ENCODE measurements around the gene PFKM. TPM values are rescaled to one million over a fixed set of nuclear protein-coding genes. Genes with fewer than 3 reads are reported as not detected.

Gene PFKM
- total and polyA plus RNA-seq, 4 donors: 105 to 145 (median 130) TPM

DNA sequence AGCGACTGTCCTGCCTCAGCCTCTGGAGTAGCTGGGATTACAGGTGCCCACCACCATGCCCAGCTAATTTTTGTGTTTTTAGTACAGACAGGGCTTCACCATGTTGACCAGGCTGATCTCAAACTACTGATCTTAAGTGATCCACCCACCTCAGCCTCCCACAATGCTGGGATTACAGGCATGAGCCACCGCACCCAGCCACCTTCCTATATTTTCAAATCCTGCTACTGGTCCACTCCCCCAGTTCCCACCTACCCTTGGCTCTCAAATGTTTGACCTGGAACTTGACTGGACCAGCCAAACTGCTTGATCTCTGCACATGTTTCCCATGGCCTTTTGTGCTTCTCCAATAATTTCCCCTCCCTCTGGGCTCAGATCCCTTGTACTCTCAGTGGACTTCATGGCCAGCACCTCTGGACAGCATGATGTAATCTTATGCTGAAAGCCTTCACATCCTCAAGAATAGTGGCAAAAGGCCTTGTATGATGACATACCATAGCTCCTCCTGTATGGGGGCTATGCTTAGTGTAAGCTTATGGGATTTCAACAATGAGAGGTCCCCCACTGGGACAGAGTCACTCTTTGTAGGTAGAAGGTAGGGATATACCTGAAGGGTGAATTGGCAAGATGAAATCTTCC is 61.8 kb downstream of the PFKM start:
- Histone ChIP-seq H3K27me3 (ENCODE audit: control insufficient read depth, insufficient read depth, low read length) (no peaks in the 10 kb centered on the region), H3K9me3 (ENCODE audit: control insufficient read depth, insufficient read depth, low read length) (no peaks in the 10 kb centered on the region), H3K36me3 (ENCODE audit: control insufficient read depth, insufficient read depth, low read length) (no peaks in the 10 kb centered on the region), H3K27ac (ENCODE audit: low read depth, low read length) (no peak overlapping the region), H3K4me3 (ENCODE audit: low read depth, low read length) (no peak overlapping the region), H3K4me1 (ENCODE audit: control insufficient read depth, insufficient read depth, low read length) (peaks cover 27% of the 10 kb centered on the region)
- WGBS (ENCODE audit: insufficient coverage): 93% methylated on average over 2 of the region's 2 CpGs
- no peak for DNase-seq (ENCODE audit: low read depth in 4 of 6, low spot score in 6 of 6)

DNA sequence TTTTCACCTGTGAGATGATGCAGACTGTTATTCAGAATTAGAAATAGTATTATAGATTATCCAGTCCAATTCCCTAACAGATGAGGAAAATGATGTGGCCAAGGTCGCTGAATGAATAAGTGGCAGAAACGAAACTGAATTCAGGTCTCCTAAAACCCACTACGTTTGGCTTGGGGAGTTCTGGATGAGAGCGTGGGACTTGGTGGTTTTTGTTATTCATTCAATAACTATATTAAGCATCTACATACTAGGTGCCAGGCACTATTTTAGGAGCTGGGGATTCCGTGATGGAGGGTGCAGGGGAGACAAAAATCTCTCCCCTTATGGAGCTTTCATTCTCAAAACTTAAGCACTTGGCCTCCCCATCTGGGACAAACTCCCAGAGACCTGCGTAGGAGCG is 63.5 kb downstream of the PFKM start:
- no peaks in the 10 kb centered on the region for H3K27me3 ChIP-seq (ENCODE audit: control insufficient read depth, insufficient read depth, low read length)
- no peak for DNase-seq (ENCODE audit: low read depth in 4 of 6, low spot score in 6 of 6)
- peak overlapping the region; percentile 90 for H3K27ac ChIP-seq (ENCODE audit: low read depth, low read length)
- H3K36me3 ChIP-seq (ENCODE audit: control insufficient read depth, insufficient read depth, low read length): no peaks in the 10 kb centered on the region
- 0% methylated on average over 2 of the region's 7 CpGs for WGBS (ENCODE audit: insufficient coverage)
- peaks cover 33% of the 10 kb centered on the region for H3K4me1 ChIP-seq (ENCODE audit: control insufficient read depth, insufficient read depth, low read length)
- H3K4me3 ChIP-seq (ENCODE audit: low read depth, low read length): peak overlapping the region; percentile 79
- H3K9me3 ChIP-seq (ENCODE audit: control insufficient read depth, insufficient read depth, low read length): no peaks in the 10 kb centered on the region

DNA sequence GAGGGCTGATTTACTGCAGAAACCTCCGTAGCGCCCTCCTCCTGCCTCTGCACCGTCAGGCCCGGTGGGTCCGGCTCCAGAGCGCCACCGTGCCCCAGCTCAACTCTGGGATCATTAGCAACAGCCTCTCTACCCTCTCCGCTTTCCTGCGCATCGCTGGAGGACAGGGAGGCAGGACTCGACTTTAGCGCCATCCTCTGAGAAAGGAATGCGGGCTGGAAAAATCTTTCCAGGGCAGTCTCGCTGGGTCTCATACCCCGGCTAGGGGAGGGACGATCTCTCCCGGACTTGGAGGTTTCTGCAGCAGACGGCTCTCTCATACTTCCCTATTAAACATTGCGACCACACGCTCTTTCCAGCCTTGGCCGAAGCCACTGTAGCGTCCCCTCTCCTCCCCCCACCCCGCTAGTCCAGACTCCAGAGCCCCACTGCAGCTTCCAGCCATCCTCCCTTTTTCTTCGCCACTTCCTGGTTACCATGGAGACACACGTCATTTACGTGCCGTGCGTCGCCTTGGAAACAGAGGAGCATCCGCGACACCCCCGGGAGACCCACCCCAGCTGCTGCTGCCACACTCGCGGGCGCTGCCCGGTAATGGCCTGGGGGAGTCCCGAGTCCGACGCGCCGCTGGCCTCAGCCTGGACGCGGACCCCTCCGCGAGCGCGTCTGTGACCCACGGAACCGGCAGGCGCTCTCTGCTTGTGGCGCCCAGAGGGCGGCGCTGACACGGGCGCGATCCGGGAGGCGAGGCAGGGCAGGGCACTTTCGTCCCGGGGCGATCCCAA is 64.1 kb downstream of the PFKM start, which contains the start of gene CCDC184:
Gene CCDC184, plus strand, starts transcription at position 554 of the 785 bp plus-strand sequence. CDS start 479 bp downstream, outside the sequence.
- Histone ChIP-seq H3K36me3 (ENCODE audit: control insufficient read depth, insufficient read depth, low read length) (no peaks in the 10 kb centered on the region), H3K27me3 (ENCODE audit: control insufficient read depth, insufficient read depth, low read length) (no peaks in the 10 kb centered on the region), H3K9me3 (ENCODE audit: control insufficient read depth, insufficient read depth, low read length) (no peaks in the 10 kb centered on the region), H3K4me1 (ENCODE audit: control insufficient read depth, insufficient read depth, low read length) (peaks cover 36% of the 10 kb centered on the region), H3K4me3 (ENCODE audit: low read depth, low read length) (peak within 1 kb of the TSS; percentile 79), H3K27ac (ENCODE audit: low read depth, low read length) (peak within 1 kb of the TSS; percentile 90)
- DNase-seq (ENCODE audit: low read depth in 4 of 6, low spot score in 6 of 6): peak; percentile 89 to 99 (median 92)
- under 1% methylated on average over 61 of the region's 61 CpGs for WGBS (ENCODE audit: insufficient coverage)

DNA sequence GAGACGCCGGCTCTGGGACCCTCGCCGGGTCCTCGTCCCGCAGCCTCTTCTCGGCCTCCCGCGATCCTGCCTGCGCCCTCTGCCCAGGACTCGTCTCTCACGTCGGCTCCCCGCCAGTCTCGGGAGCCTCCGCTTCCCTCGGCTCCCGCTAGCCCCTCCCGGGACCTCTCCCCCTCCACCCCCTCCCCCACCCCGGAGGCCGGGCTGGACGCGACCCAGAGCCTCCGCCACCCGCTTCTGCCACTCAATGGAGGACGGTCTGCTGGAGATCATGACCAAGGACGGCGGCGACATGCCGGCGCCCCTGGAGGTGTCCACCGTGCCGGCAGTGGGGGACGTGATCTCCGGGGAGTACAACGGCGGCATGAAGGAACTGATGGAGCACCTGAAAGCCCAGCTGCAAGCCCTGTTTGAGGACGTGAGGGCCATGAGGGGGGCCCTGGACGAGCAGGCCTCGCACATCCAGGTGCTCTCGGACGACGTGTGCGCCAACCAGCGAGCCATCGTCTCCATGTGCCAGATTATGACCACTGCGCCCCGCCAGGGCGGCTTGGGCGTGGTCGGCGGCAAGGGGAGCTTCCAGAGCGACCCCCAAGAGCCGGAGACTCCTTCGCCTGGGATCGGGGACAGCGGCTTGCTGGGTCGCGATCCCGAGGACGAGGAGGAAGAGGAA is 64.8 kb downstream of the PFKM start:
- 0% methylated on average over 54 of the region's 61 CpGs for WGBS (ENCODE audit: insufficient coverage)
- Histone ChIP-seq H3K9me3 (ENCODE audit: control insufficient read depth, insufficient read depth, low read length) (no peaks in the 10 kb centered on the region), H3K4me1 (ENCODE audit: control insufficient read depth, insufficient read depth, low read length) (peaks cover 36% of the 10 kb centered on the region), H3K27me3 (ENCODE audit: control insufficient read depth, insufficient read depth, low read length) (no peaks in the 10 kb centered on the region), H3K27ac (ENCODE audit: low read depth, low read length) (peak overlapping the region; percentile 90), H3K36me3 (ENCODE audit: control insufficient read depth, insufficient read depth, low read length) (no peaks in the 10 kb centered on the region), H3K4me3 (ENCODE audit: low read depth, low read length) (peak overlapping the region; percentile 79)
- DNase-seq (ENCODE audit: low read depth in 4 of 6, low spot score in 6 of 6): peak in 1 of 6 donors; percentile 64

DNA sequence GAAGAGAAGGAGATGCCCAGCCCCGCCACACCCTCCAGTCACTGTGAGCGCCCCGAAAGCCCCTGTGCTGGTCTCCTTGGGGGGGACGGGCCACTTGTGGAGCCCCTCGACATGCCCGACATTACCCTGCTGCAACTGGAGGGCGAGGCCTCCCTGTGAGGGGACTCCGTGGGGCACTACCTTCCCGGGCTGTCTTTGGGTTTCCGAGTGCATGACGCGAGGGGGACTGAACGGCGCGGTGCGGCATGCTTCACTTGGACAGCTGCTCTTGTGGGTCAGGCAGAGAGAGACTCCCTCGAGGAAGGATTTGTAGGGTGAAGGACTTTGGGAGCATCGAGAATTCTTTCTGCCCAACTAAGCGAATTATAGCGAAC is 65.4 kb downstream of the PFKM start:
- WGBS (ENCODE audit: insufficient coverage): under 1% methylated on average over 17 of the region's 20 CpGs
- no peak for DNase-seq (ENCODE audit: low read depth in 4 of 6, low spot score in 6 of 6)
- Histone ChIP-seq H3K36me3 (ENCODE audit: control insufficient read depth, insufficient read depth, low read length) (no peaks in the 10 kb centered on the region), H3K4me1 (ENCODE audit: control insufficient read depth, insufficient read depth, low read length) (peaks cover 36% of the 10 kb centered on the region), H3K27me3 (ENCODE audit: control insufficient read depth, insufficient read depth, low read length) (no peaks in the 10 kb centered on the region), H3K4me3 (ENCODE audit: low read depth, low read length) (peak overlapping the region; percentile 79), H3K27ac (ENCODE audit: low read depth, low read length) (peak overlapping the region; percentile 90), H3K9me3 (ENCODE audit: control insufficient read depth, insufficient read depth, low read length) (no peaks in the 10 kb centered on the region)

DNA sequence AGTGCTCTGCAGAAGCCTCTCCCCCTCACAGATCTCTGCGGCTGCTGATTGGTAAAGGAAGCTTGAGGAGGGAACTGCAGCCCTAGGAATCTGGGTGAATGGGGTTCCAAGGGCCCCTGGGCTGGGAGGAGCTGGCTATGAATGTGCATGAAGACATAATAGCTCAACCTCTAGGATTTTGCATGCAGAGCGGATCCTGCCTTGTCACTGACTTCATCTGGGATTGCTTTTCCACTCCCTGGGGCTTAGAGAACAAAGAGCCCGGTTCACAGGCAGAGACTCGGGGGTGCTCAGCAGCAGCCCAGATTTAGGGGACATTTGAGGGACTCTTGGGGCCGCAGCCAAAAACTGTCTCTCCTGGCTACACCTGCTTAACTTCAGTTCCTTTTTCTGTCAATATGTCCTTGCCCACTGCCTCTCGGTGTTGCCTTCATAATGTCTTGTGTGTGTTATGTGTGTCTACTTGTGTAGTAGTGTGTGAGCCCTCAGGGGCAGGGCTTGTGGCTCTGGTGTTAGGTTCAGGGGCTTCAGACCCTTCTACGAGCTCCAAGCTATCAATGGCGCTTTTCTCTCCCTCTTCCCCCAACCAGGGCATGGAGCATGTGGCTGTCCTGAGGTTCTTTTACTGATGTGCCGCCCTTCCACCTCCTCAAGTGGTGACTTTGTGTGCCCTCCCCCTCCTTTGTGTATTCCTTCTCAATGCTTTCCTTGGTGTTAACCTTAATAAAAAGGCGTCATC is 66.2 kb downstream of the PFKM start:
- WGBS (ENCODE audit: insufficient coverage): 25% methylated on average over 7 of the region's 10 CpGs
- peak in 2 of 6 donors; percentile 83 to 95 for DNase-seq (ENCODE audit: low read depth in 4 of 6, low spot score in 6 of 6)
- no peaks in the 10 kb centered on the region for H3K9me3 ChIP-seq (ENCODE audit: control insufficient read depth, insufficient read depth, low read length)
- no peaks in the 10 kb centered on the region for H3K36me3 ChIP-seq (ENCODE audit: control insufficient read depth, insufficient read depth, low read length)
- peaks cover 39% of the 10 kb centered on the region for H3K4me1 ChIP-seq (ENCODE audit: control insufficient read depth, insufficient read depth, low read length)
- peak overlapping the region; percentile 90 for H3K27ac ChIP-seq (ENCODE audit: low read depth, low read length)
- H3K4me3 ChIP-seq (ENCODE audit: low read depth, low read length): peak overlapping the region; percentile 79
- H3K27me3 ChIP-seq (ENCODE audit: control insufficient read depth, insufficient read depth, low read length): no peaks in the 10 kb centered on the region

DNA sequence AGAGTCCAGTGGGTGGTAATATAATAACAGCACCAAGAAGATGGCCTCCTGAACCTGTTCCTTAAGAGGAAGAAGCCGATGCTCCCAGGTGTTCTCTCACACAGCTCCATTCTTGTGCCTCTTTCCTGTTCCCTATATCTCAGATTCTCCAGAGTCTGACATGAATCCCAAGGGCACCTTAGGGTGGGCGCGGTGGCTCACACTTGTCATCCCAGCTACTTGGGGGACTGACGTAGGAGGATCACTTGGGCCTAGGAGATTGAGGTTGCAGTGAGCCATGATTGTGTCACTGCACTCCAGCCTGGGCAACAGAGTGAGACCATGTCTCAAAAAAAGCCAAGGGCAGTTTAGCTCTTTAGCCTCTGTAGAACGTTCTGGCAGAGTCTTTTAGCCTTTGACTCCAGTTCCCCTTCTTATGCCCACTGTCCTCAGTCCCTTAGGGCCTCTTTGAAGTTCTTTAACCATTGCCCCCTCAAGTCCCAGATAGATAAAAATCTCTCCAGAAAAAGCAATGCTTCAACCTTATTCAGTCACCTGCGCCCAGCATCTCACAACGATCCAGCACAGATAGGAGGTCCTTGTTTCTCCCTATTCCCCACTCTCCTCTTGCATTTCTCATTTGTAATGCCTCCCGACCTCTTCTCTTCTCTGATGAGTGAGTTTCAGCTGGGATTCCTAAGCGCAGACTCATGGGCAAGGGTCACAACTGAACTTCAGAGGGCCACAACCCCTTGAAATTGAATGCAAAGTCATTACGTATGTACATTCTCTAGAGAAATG is 68.9 kb downstream of the PFKM start:
- no peaks in the 10 kb centered on the region for H3K27me3 ChIP-seq (ENCODE audit: control insufficient read depth, insufficient read depth, low read length)

DNA sequence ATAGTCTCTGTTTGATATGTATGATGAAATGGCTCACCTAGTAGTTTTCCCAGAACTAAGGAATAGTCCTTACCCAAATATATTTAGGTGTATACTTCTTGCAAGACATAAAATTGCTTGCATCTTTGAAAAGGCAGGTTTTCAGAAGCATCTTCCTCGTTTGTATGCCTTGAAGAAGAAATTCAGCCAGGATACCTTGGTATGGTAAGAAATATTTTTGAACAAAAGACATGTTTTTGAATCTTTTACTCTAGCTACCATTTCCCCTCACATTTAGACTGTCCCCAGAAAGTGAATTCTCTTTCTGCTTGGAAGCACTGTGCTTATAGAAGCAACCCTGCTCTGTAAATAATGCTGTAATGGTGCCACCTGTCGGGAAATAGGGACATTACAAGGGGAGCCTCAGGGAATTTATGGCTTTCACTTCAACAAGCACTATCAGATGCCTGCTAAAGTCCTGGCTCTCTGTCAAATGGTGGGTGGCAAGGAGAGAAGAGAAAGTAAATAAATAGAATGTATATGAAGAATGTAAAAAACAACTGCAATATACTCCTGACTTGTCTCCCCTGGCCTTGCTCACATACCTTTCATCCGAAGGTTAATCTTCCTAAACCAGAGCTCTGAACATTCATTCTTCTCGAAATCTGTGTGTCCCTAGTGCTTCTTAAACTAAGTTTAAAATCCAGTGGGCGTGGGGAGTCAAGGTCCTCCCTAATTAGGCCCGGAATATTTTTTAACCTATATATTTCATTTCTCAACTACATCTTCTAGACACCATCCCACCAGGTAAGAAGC is 70.4 kb downstream of the PFKM start:
- peak in 4 of 6 donors; percentile 75 to 96 (median 86) for DNase-seq (ENCODE audit: low read depth in 4 of 6, low spot score in 6 of 6)
- no peak overlapping the region for H3K4me3 ChIP-seq (ENCODE audit: low read depth, low read length)
- H3K27ac ChIP-seq (ENCODE audit: low read depth, low read length): no peak overlapping the region
- no peaks in the 10 kb centered on the region for H3K36me3 ChIP-seq (ENCODE audit: control insufficient read depth, insufficient read depth, low read length)
- H3K27me3 ChIP-seq (ENCODE audit: control insufficient read depth, insufficient read depth, low read length): no peaks in the 10 kb centered on the region
- H3K4me1 ChIP-seq (ENCODE audit: control insufficient read depth, insufficient read depth, low read length): peaks cover 24% of the 10 kb centered on the region
- H3K9me3 ChIP-seq (ENCODE audit: control insufficient read depth, insufficient read depth, low read length): no peaks in the 10 kb centered on the region
- 13% methylated on average over 2 of the region's 6 CpGs for WGBS (ENCODE audit: insufficient coverage)

More for the DNA sequence above, 68.9 kb downstream of the PFKM start:
- Histone ChIP-seq H3K36me3 (ENCODE audit: control insufficient read depth, insufficient read depth, low read length) (no peaks in the 10 kb centered on the region), H3K9me3 (ENCODE audit: control insufficient read depth, insufficient read depth, low read length) (no peaks in the 10 kb centered on the region), H3K4me1 (ENCODE audit: control insufficient read depth, insufficient read depth, low read length) (peaks cover 34% of the 10 kb centered on the region), H3K27ac (ENCODE audit: low read depth, low read length) (peak overlapping the region; percentile 47), H3K4me3 (ENCODE audit: low read depth, low read length) (no peak overlapping the region)
- 74% methylated on average over 7 of the region's 10 CpGs for WGBS (ENCODE audit: insufficient coverage)
- no peak for DNase-seq (ENCODE audit: low read depth in 4 of 6, low spot score in 6 of 6)

Data from spinal cord (tissue), 10 donors.